ENCODE data around the gene ARMC5.
"Not testable (repeated sequence)": the region's sequence is repeated elsewhere in the genome, so short reads cannot be mapped to it uniquely, and the experiment has no call there.

ARMC5 gene

GRCh38 chr16:31427441-31428278 lies 31.6 kb upstream of the ARMC5 start:
- peak in 1 of 2 experiments; percentile 74 for DNase-seq
- no peak for TF ChIP-seq GATA1 (IDR thresholded peaks at IDR 0.05; ENCODE audit: low read depth, low read length)
- TF ChIP-seq POLR2A (IDR thresholded peaks at IDR 0.05; ENCODE audit: low read length): no peak

GRCh38 chr16:31428279-31428597 lies 31.1 kb upstream of the ARMC5 start, which contains the start of gene COX6A2:
Gene COX6A2 (minus strand): TSS chr16:31428360. CDS start chr16:31428325, 35 bp downstream.
- DNase-seq: no peak
- TF ChIP-seq POLR2A (IDR thresholded peaks at IDR 0.05; ENCODE audit: low read length) (no peak), GATA1 (IDR thresholded peaks at IDR 0.05; ENCODE audit: low read depth, low read length) (no peak)

DNA sequence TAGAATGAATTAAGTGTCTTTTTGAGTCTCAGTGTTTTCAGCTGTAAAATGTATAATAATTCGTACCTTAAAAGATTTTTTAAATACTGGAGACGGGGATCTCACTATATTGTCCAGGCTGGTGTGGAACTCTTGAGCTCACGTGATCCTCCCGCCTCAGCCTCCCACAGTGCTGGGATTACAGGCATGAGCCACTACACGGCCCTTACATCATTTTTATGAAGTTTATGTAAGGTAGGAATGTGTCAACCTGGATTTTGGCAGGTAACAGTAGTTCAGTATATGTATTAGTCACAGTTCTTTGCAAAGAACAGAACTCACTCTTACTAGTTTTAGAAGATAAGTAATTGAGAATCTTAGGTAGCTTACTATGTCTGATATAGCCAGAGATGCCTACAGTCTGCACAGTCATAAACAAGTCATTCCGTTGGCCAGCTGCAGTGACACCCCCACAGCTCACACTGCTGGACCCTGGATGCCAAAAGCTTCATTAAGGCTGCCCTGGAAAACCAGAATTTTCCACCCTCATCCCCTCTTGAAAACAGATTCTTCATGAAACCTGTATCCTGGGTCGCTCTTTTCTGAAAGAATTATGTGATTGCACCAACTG lies 30.6 kb upstream of the ARMC5 start:
- DNase-seq: no peak
- TF ChIP-seq GATA1 (IDR thresholded peaks at IDR 0.05; ENCODE audit: low read depth, low read length): no peak
- TF ChIP-seq POLR2A (IDR thresholded peaks at IDR 0.05; ENCODE audit: low read length): no peak

DNA sequence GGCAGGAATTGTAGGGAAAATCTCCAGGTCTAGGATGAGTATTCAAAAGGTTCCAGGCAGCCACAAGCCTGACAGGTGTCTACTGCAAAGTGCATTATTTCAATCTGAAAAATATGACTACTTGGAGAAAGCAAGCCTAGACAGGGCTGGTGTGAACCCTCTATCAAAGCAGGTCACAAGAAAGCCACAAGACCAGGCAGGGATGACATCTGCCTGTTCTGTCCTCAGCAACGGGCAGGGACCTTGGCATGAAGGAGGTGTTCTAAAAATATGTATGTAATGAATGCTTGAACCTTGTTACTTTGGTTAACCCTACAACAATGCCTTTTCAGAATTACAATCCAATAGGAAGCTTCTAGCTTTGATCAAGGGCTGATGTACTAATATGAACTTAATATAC lies 30.0 kb upstream of the ARMC5 start:
- TF ChIP-seq POLR2A (IDR thresholded peaks at IDR 0.05; ENCODE audit: low read length) (no peak), GATA1 (IDR thresholded peaks at IDR 0.05; ENCODE audit: low read depth, low read length) (no peak)
- no peak for DNase-seq

GRCh38 chr16:31429796-31430195 lies 29.5 kb upstream of the ARMC5 start:
- no peak for DNase-seq
- TF ChIP-seq POLR2A (IDR thresholded peaks at IDR 0.05; ENCODE audit: low read length): no peak
- no peak for TF ChIP-seq GATA1 (IDR thresholded peaks at IDR 0.05; ENCODE audit: low read depth, low read length)

- no peak for DNase-seq
- TF ChIP-seq GATA1 (IDR thresholded peaks at IDR 0.05; ENCODE audit: low read depth, low read length) (no peak), POLR2A (IDR thresholded peaks at IDR 0.05; ENCODE audit: low read length) (no peak)
These were observed 28.8 kb upstream of the ARMC5 start for GRCh38 chr16:31430380-31431052.

DNA sequence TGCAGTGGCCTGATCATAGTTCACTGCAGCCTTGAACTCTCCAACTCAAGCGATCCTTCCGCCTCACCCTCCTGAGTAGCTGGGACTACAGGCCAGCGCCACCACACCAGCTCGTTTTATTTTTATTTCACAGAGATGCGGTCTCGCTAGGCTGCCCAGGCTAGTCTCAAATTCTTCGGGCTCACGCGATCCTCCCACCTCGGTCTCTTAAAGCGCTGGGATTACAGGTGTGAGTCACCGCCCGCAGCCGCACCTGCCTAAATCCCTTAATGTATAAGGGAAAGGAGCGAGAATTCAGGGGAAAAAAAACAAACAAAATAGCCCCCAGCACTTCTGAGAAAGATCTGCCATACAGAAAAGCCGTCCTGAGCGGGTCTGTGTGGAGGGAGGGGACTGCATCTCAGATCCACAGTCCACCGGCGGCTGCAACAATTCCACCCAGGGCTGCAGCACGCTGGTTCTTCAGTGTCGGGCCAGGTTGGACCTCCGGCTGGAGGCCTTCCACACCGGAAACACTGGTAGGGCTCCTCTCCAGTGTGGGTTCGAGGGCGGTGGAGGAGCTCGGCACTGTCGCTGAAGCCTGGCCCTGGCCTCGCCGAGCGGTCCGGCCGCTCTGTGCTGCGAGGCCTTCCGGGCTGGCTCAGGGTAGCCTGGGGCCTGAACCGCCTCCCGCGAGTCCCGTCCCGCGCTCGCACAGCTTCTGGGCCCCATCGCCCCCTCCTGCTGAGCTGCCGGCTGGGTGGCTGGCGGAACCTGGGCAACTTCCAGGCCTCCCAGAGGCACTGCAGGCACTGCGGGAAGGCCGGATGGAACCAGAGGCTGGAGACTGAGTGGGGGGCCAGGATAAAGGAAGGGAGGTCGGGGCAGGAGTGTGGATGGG lies 23.7 kb upstream of the ARMC5 start:
- TF ChIP-seq POLR2A (IDR thresholded peaks at IDR 0.05; ENCODE audit: low read length) (no peak), GATA1 (IDR thresholded peaks at IDR 0.05; ENCODE audit: low read depth, low read length) (no peak)
- DNase-seq: no peak

DNA sequence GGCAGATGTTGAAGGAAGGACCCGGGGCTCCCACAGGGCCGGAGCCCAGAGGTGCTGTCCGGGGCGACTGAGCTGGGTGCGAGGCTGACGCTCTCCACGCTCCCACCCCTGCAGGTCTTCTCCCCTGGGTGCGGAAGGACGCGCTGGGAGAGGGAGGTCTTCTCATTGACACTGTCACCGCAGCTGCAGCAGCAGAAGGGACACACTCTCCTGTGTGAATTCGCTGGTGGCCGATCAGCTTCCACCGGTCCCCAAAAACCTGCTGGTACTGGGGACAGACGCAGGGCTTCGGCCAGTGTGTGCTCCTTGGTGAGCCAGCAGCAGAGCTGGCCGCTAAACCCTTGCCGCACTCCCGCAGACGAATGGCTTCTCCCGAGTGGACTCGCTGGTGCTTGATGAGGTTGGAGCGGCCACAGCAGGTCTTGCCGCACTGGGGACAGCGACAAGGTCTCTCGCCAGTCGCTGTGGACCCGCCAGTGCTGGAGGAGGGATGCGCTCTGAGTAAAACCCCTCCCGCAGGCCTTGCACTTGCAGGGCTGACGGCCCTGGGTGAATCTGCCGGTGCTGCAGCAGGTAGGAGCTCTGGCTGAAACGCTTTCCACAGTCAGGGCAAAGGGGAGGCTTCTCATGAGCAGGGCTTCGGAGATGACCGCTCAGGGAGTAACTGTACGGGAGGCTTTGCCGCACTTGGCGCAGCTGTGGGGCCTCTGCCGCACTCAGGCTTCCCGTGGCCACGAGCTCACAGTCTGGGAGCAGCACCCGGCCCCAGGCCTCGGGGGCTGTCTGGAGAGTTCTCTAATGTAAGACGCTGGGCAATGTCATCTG lies 22.9 kb upstream of the ARMC5 start:
- TF ChIP-seq GATA1 (IDR thresholded peaks at IDR 0.05; ENCODE audit: low read depth, low read length) (no peak), POLR2A (IDR thresholded peaks at IDR 0.05; ENCODE audit: low read length) (no peak)

DNA sequence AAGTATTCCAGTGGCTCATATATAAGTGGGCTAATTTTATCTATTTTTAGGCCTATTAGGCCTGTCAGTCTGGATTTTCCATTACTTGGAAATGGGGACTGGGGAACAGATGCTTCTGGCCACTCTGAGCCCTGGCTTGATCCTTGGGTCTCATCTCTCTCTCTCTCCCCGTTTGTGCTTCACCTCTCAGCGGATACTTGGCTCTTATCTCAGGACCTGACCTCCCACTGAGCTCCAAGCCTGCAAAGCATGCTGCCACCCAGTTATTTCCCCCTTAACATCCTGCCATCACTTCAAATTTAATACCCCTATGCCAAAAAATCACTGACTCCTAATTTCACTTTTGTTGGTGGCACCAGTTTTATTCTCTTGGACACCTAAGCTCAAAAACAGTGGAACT lies 20.9 kb upstream of the ARMC5 start:
- TF ChIP-seq POLR2A (IDR thresholded peaks at IDR 0.05; ENCODE audit: low read length) (no peak), GATA1 (IDR thresholded peaks at IDR 0.05; ENCODE audit: low read depth, low read length) (no peak)
- no peak for DNase-seq

More for the DNA sequence above, 22.9 kb upstream of the ARMC5 start:
- no peak for DNase-seq

DNA sequence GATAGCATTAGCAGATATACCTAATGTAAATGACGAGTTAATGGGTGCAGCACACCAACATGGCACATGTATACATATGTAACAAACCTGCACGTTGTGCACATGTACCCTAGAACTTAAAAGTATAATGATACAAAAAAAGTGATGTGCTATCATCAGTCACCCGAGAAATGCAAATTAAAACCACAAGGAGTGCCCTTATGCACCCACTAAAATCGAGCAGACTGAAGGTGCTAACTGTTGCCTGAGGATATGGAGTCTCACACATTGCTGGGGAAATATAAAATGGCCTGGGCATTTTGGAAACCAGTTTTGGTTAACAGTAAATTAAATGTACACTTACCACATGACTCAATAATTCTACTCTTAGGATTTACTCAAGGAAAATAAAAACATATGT lies 20.3 kb upstream of the ARMC5 start:
- not testable (repeated sequence) for DNase-seq

DNA sequence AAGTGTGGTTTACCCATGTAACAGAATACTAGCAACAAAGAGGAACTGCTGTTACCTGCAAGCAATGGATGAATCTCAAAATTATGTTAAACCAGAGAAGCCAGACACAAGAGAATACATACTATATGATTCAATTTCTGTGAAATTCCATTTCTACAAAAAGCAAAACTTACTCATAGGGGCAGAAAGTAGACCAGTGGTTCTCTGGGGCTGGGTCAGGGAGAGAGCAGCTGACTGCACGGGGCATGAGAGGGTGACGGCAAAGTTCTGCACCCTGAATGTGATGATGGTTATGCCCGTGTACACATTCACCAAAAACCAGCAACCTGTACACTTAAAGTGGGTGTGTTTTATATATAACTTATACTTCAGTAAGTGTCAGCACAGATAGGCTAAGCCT lies 19.8 kb upstream of the ARMC5 start:
- TF ChIP-seq POLR2A (IDR thresholded peaks at IDR 0.05; ENCODE audit: low read length): no peak
- no peak for TF ChIP-seq GATA1 (IDR thresholded peaks at IDR 0.05; ENCODE audit: low read depth, low read length)
- no peak for DNase-seq

GRCh38 chr16:31440516-31441184 lies 18.7 kb upstream of the ARMC5 start:
- DNase-seq: no peak
- TF ChIP-seq GATA1 (IDR thresholded peaks at IDR 0.05; ENCODE audit: low read depth, low read length) (no peak), POLR2A (IDR thresholded peaks at IDR 0.05; ENCODE audit: low read length) (no peak)
